GM12878 (cell line): ENCODE measurements around the gene ECEL1. TPM values are rescaled to one million over a fixed set of nuclear protein-coding genes. Genes with fewer than 3 reads are reported as not detected.

Experiments
- ATAC-seq: fragments of 200-7000 bp; cut with Tn5 transposase; 3 replicates; pipeline ENCODE4 v1.9.1; 2020; ENCODE audit warnings: mild to moderate bottlenecking, moderate library complexity
- BruUV-seq: library from RNA; stranded (reverse); fragments of 400-500 nt; replicated peaks from 2 replicates; lab custom pipeline; 2021; lab: Mats Ljungman, UMichigan
- CTCF ChIA-PET: fragments of 300-600 bp; sonication (Branson Sonifier 250); formaldehyde crosslinking; extraction: SDS; loops from one replicate; lab custom pipeline; 2021; ENCODE audit warnings: inconsistent platforms; lab: Yijun Ruan, JAX
- POLR2A ChIA-PET: fragments of 350-600 bp; formaldehyde crosslinking; extraction: SDS; loops from one replicate; lab custom pipeline; 2021; ENCODE audit warnings: inconsistent platforms; lab: Charles Lee
- RAD21 ChIA-PET: fragments of 300-600 bp; sonication (Branson Sonifier 250); formaldehyde crosslinking; loops from one replicate; lab custom pipeline; 2023; ENCODE audit warnings: antibody characterized with exemption; ENCODE audit not compliant: unreplicated experiment; lab: Charles Lee
- SMC1A ChIA-PET: fragments of 300-600 bp; sonication (Branson Sonifier 250); formaldehyde crosslinking; loops from one replicate; lab custom pipeline; 2023; ENCODE audit not compliant: unreplicated experiment, uncharacterized antibody; lab: Charles Lee
- DNase-seq: peaks from one replicate; pipeline ENCODE4 v3.0.0-alpha.2; 2011; ENCODE audit warnings: low read depth, low spot score
- FAIRE-seq: peaks from 3 replicates; lab custom pipeline; 2011; peaks lifted over from hg19 to GRCh38; lab: Jason Lieb, UNC
- H2AFZ ChIP-seq: 2 replicates; pipeline ENCODE4 v1.6.0; 2011; ENCODE audit warnings: low read depth, low read length, control low read depth; ENCODE audit not compliant: control insufficient read depth
- H3K27ac ChIP-seq: 2 replicates; pipeline ENCODE4 v1.5.1; 2011; ENCODE audit warnings: control low read depth; ENCODE audit not compliant: control insufficient read depth, insufficient read depth
- H3K27me3 ChIP-seq, 2 experiments: replicated peaks in 1 of 2; 2 replicates each; pipeline versions ENCODE4 v1.6.0 to v1.6.1; 2011; ENCODE audit warnings: low read length in 1 of 2; ENCODE audit not compliant: control insufficient read depth in 2 of 2, insufficient read depth in 2 of 2
- H3K36me3 ChIP-seq, 2 experiments: 2 replicates each; pipeline ENCODE4 v1.5.1; 2011; ENCODE audit warnings: low read length in 1 of 2; ENCODE audit not compliant: control insufficient read depth in 2 of 2, insufficient read depth in 2 of 2
- H3K4me1 ChIP-seq: 2 replicates; pipeline ENCODE4 v1.6.1; 2011; ENCODE audit warnings: mild to moderate bottlenecking, low read length, moderate library complexity, mixed read lengths; ENCODE audit not compliant: control insufficient read depth, insufficient read depth
- H3K4me2 ChIP-seq: 2 replicates; pipeline ENCODE4 v1.6.0; 2011; ENCODE audit warnings: control low read depth; ENCODE audit not compliant: control insufficient read depth, insufficient read depth
- H3K4me3 ChIP-seq: fragments of 200-600 bp; sonication (generic); 2 replicates; pipeline ENCODE4 v1.5.1; 2016
- H3K79me2 ChIP-seq: 2 replicates; pipeline ENCODE4 v1.6.0; 2011; ENCODE audit warnings: low read length; ENCODE audit not compliant: control insufficient read depth, insufficient read depth
- H3K9ac ChIP-seq: 2 replicates; pipeline ENCODE4 v1.8.0; 2011; ENCODE audit warnings: low read length, control low read depth, mixed read lengths; ENCODE audit not compliant: control insufficient read depth, insufficient read depth
- H3K9me3 ChIP-seq: replicated peaks from 3 replicates; pipeline ENCODE4 v1.5.1; 2011; ENCODE audit warnings: mild to moderate bottlenecking, low read length; ENCODE audit not compliant: control insufficient read depth, insufficient read depth
- H4K20me1 ChIP-seq: 2 replicates; pipeline ENCODE4 v1.6.0; 2011; ENCODE audit not compliant: control insufficient read depth, insufficient read depth
- BRCA1 ChIP-seq: IDR thresholded peaks from 2 replicates; pipeline ENCODE4 v1.6.1; 2011; ENCODE audit warnings: low read depth, low read length, improper control_type of control experiment
- CBFB ChIP-seq: IDR thresholded peaks from 2 replicates; pipeline ENCODE4 v1.6.1; 2016; ENCODE audit warnings: antibody characterized with exemption, low read depth
- GABPA ChIP-seq: IDR thresholded peaks from 2 replicates; pipeline ENCODE4 v1.6.1; 2014; ENCODE audit warnings: antibody characterized with exemption, low read depth, mild to moderate bottlenecking, inconsistent platforms
- JUNB ChIP-seq: IDR thresholded peaks from 2 replicates; pipeline ENCODE4 v1.6.1; 2016; ENCODE audit warnings: antibody characterized with exemption, mild to moderate bottlenecking
- LARP7 ChIP-seq: fragments of 450-650 bp; IDR thresholded peaks from 2 replicates; pipeline ENCODE4 v1.6.1; 2017; ENCODE audit warnings: mild to moderate bottlenecking
- MYC ChIP-seq: IDR thresholded peaks from 2 replicates; pipeline ENCODE4 v1.6.1; 2011; ENCODE audit warnings: mild to moderate bottlenecking, low read length, moderate library complexity, inconsistent platforms; ENCODE audit not compliant: insufficient read depth, insufficient replicate concordance, insufficient read length, severe bottlenecking
- NFIC ChIP-seq: IDR thresholded peaks from 2 replicates; pipeline ENCODE4 v1.6.1; 2012; ENCODE audit warnings: low read depth, mild to moderate bottlenecking, inconsistent platforms, low read length, moderate library complexity
- POU2F2 ChIP-seq: IDR thresholded peaks from 3 replicates; pipeline ENCODE4 v1.6.1; 2011; ENCODE audit warnings: low read depth, mild to moderate bottlenecking, low read length, borderline replicate concordance
- YY1 ChIP-seq: IDR thresholded peaks from 2 replicates; pipeline ENCODE4 v1.6.1; 2011; ENCODE audit warnings: low read depth, mild to moderate bottlenecking, low read length
- ZNF217 ChIP-seq: fragments of 450-650 bp; IDR thresholded peaks from 2 replicates; pipeline ENCODE4 v1.6.1; 2017; ENCODE audit warnings: antibody characterized with exemption, mild to moderate bottlenecking
- ZNF622 ChIP-seq: fragments of 450-650 bp; IDR thresholded peaks from 2 replicates; pipeline ENCODE4 v1.6.1; 2017; ENCODE audit warnings: mild to moderate bottlenecking, inconsistent platforms
- whole genome bisulfite sequencing: methylation state at CpG from one replicate; pipeline ENCODE4 v1.1.6; 2016; ENCODE audit warnings: low lambda C conversion rate; ENCODE audit not compliant: insufficient replicate concordance, insufficient coverage; ENCODE audit errors: missing lambda C conversion rate; 5-methylcytosine and 5-hydroxymethylcytosine counted together
- in situ Hi-C: fragments of 300-500 bp; cut with MboI; formaldehyde crosslinking; loops from 9 replicates; pipeline ENCODE4 v1.14.3; 2018; ENCODE audit warnings: mixed read lengths
- intact Hi-C: fragments of 100-400 bp; cut with micrococcal nuclease; formaldehyde crosslinking; loops from one replicate; pipeline ENCODE4 v1.14.2; 2022; ENCODE audit not compliant: unreplicated experiment
- polyA plus RNA-seq, 11 experiments: library from polyadenylated mRNA; depleted of rRNA in 4 of 11; unstranded in 6 of 11; stranded (reverse) in 5 of 11; fragments of >200 nt; fragmentation: Nextera tagmentation in 4 of 11; fragmentation: Illumina TruSeq in 1 of 11; extraction: Ambion mirVana in 4 of 11; extraction: Trizol in 1 of 11; gene quantifications; 1 replicate in 1 of 11; 2 replicates in 10 of 11; pipeline versions ENCODE4 v1.2.1 to v1.2.3, GENCODE V29; 2011 to 2016; ENCODE audit warnings: inconsistent platforms in 2 of 11, missing spikeins in 2 of 11, low read depth in 1 of 11
- total RNA-seq, 4 experiments: library from RNA; depleted of rRNA in 3 of 4; stranded (reverse); fragments of >200 nt in 3 of 4; fragmentation: Illumina TruSeq in 1 of 4; extraction: Trizol in 1 of 4; gene quantifications; 2 replicates each; pipeline versions ENCODE4 v1.2.1 to v1.2.3, GENCODE V29; 2013 to 2021
- TF ChIP-seq, protein P1 (sequence below): fragments of 450-650 bp; IDR thresholded peaks from 2 replicates; pipeline ENCODE4 v1.6.1; 2017; ENCODE audit warnings: mild to moderate bottlenecking, low read depth, inconsistent platforms; ENCODE audit not compliant: poor library complexity, severe bottlenecking
- TF ChIP-seq, protein P2 (sequence below): fragments of 450-650 bp; conservative IDR thresholded peaks from 2 replicates; pipeline ENCODE4 v1.6.1; 2017; ENCODE audit warnings: mild to moderate bottlenecking, moderate library complexity
- TF ChIP-seq, protein P3 (sequence below): fragments of 450-650 bp; IDR thresholded peaks from 2 replicates; pipeline ENCODE4 v1.6.1; 2017; ENCODE audit warnings: mild to moderate bottlenecking, moderate library complexity
- TF ChIP-seq, protein P4 (sequence below): IDR thresholded peaks from 2 replicates; pipeline ENCODE4 v1.6.1; 2011; ENCODE audit warnings: borderline replicate concordance, low read depth, mild to moderate bottlenecking, moderate library complexity, low read length; ENCODE audit not compliant: insufficient read depth, poor library complexity, severe bottlenecking

Gene ECEL1
- total and polyA plus RNA-seq, 10 of the 15 experiments (the other 5 are each of a cell fraction or from before 2014, with no cell fraction given): not detected

DNA sequence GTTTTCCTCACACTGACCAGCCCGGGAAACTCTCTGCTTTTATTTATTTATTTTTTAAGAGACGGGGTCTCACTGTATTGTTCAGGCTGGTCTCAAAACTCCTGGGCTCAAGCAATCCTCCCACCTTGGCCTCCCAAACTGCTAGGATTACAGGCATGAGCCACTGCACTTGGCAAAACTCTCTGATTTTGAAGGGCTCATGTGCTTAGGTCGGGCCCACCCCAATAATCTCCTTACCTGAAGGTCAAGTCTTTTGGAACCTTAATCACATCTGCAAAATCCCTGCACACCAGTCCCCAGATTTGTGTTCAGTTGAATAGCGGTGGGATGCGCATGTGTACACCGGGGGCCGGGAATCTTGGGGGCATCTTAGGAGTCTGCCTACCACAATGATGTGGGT lies 7.7 kb upstream of the ECEL1 start:
- DNase-seq: no peak
- ChIA-PET SMC1A (no interaction called here), CTCF (no interaction called here), POLR2A (no interaction called here), RAD21 (no interaction called here)
- no peak overlapping the region for H3K4me2 ChIP-seq
- H3K4me3 ChIP-seq: no peak overlapping the region
- in situ Hi-C loops (no loop called here), intact Hi-C loops (no loop called here)
- WGBS: 33% methylated on average over 7 of the region's 7 CpGs
- no peaks in the 10 kb centered on the region for H3K79me2 ChIP-seq
- no peak for ATAC-seq
- H3K27ac ChIP-seq: no peak overlapping the region
- FAIRE-seq: no peak
- BruUV-seq: no TSS peak
- no peaks in the 10 kb centered on the region for H3K4me1 ChIP-seq
- H3K9me3 ChIP-seq: no peaks in the 10 kb centered on the region
- H2AFZ ChIP-seq: no peak overlapping the region
- H3K9ac ChIP-seq: no peak overlapping the region
- no peaks in the 10 kb centered on the region for H3K36me3 ChIP-seq
- no peaks in the 10 kb centered on the region for H4K20me1 ChIP-seq
- H3K27me3 ChIP-seq: peaks cover 0 to 2% of the 10 kb centered on the region in 2 experiments; a peak in 1 of 4 replicates
- TF ChIP-seq, protein P1, sequence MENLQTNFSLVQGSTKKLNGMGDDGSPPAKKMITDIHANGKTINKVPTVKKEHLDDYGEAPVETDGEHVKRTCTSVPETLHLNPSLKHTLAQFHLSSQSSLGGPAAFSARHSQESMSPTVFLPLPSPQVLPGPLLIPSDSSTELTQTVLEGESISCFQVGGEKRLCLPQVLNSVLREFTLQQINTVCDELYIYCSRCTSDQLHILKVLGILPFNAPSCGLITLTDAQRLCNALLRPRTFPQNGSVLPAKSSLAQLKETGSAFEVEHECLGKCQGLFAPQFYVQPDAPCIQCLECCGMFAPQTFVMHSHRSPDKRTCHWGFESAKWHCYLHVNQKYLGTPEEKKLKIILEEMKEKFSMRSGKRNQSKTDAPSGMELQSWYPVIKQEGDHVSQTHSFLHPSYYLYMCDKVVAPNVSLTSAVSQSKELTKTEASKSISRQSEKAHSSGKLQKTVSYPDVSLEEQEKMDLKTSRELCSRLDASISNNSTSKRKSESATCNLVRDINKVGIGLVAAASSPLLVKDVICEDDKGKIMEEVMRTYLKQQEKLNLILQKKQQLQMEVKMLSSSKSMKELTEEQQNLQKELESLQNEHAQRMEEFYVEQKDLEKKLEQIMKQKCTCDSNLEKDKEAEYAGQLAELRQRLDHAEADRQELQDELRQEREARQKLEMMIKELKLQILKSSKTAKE: no peak
- TF ChIP-seq, protein P2, sequence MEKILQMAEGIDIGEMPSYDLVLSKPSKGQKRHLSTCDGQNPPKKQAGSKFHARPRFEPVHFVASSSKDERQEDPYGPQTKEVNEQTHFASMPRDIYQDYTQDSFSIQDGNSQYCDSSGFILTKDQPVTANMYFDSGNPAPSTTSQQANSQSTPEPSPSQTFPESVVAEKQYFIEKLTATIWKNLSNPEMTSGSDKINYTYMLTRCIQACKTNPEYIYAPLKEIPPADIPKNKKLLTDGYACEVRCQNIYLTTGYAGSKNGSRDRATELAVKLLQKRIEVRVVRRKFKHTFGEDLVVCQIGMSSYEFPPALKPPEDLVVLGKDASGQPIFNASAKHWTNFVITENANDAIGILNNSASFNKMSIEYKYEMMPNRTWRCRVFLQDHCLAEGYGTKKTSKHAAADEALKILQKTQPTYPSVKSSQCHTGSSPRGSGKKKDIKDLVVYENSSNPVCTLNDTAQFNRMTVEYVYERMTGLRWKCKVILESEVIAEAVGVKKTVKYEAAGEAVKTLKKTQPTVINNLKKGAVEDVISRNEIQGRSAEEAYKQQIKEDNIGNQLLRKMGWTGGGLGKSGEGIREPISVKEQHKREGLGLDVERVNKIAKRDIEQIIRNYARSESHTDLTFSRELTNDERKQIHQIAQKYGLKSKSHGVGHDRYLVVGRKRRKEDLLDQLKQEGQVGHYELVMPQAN: no peak
- TF ChIP-seq YY1 (no peak), POU2F2 (no peak), CBFB (no peak), MYC (no peak), NFIC (no peak), ZNF622 (no peak), GABPA (no peak), ZNF217 (no peak), LARP7 (no peak), JUNB (no peak), BRCA1 (no peak)
- TF ChIP-seq, protein P3, sequence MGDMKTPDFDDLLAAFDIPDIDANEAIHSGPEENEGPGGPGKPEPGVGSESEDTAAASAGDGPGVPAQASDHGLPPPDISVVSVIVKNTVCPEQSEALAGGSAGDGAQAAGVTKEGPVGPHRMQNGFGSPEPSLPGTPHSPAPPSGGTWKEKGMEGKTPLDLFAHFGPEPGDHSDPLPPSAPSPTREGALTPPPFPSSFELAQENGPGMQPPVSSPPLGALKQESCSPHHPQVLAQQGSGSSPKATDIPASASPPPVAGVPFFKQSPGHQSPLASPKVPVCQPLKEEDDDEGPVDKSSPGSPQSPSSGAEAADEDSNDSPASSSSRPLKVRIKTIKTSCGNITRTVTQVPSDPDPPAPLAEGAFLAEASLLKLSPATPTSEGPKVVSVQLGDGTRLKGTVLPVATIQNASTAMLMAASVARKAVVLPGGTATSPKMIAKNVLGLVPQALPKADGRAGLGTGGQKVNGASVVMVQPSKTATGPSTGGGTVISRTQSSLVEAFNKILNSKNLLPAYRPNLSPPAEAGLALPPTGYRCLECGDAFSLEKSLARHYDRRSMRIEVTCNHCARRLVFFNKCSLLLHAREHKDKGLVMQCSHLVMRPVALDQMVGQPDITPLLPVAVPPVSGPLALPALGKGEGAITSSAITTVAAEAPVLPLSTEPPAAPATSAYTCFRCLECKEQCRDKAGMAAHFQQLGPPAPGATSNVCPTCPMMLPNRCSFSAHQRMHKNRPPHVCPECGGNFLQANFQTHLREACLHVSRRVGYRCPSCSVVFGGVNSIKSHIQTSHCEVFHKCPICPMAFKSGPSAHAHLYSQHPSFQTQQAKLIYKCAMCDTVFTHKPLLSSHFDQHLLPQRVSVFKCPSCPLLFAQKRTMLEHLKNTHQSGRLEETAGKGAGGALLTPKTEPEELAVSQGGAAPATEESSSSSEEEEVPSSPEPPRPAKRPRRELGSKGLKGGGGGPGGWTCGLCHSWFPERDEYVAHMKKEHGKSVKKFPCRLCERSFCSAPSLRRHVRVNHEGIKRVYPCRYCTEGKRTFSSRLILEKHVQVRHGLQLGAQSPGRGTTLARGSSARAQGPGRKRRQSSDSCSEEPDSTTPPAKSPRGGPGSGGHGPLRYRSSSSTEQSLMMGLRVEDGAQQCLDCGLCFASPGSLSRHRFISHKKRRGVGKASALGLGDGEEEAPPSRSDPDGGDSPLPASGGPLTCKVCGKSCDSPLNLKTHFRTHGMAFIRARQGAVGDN: no peak
- TF ChIP-seq, protein P4, sequence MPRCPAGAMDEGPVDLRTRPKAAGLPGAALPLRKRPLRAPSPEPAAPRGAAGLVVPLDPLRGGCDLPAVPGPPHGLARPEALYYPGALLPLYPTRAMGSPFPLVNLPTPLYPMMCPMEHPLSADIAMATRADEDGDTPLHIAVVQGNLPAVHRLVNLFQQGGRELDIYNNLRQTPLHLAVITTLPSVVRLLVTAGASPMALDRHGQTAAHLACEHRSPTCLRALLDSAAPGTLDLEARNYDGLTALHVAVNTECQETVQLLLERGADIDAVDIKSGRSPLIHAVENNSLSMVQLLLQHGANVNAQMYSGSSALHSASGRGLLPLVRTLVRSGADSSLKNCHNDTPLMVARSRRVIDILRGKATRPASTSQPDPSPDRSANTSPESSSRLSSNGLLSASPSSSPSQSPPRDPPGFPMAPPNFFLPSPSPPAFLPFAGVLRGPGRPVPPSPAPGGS: no peak
